Activated CD8-positive, alpha-beta memory T cell treated with anti-CD3 and anti-CD28 coated beads, Interleukin-2, amount 10 ng/mL, durations not matched to agents 7 days and 5 days (primary cell): ENCODE results near the gene TBC1D22A. TPM values are rescaled to one million over a fixed set of nuclear protein-coding genes. Genes with fewer than 3 reads are reported as not detected.
A peak's percentile ranks its signal among the peaks of the same experiment; 100 is the strongest.
"Not testable (repeated sequence)": the region's sequence is repeated elsewhere in the genome, so short reads cannot be mapped to it uniquely, and the experiment has no call there.

Experiments used
- ATAC-seq: fragments of 150-1000 bp; cut with Tn5 transposase; one replicate; pipeline ENCODE4 v1.10.0; 2021; ENCODE audit warnings: moderate library complexity
- CTCF ChIA-PET: fragments of 350-600 bp; sonication (Branson Sonifier 250); formaldehyde crosslinking; loops from one replicate; lab custom pipeline; 2021; ENCODE audit warnings: antibody characterized with exemption; lab: Charles Lee
- DNase-seq: peaks from one replicate; pipeline ENCODE4 v3.0.0-alpha.2; 2020
- H3K27ac Mint-ChIP-seq: one replicate; pipeline ENCODE4 v1.8.0; 2021; ENCODE audit warnings: mild to moderate bottlenecking, mixed read lengths
- H3K27me3 Mint-ChIP-seq: one replicate; pipeline ENCODE4 v1.8.0; 2021; ENCODE audit warnings: mixed read lengths
- H3K36me3 Mint-ChIP-seq: one replicate; pipeline ENCODE4 v1.8.0; 2021; ENCODE audit warnings: mild to moderate bottlenecking, mixed read lengths
- H3K4me1 Mint-ChIP-seq: one replicate; pipeline ENCODE4 v1.8.0; 2021; ENCODE audit warnings: mixed read lengths
- H3K4me3 Mint-ChIP-seq: one replicate; pipeline ENCODE4 v1.8.0; 2021; ENCODE audit warnings: mild to moderate bottlenecking, moderate library complexity, mixed read lengths
- H3K9me3 Mint-ChIP-seq: one replicate; pipeline ENCODE4 v1.8.0; 2022; ENCODE audit warnings: low read depth, mixed read lengths
- total RNA-seq, 2 experiments: library from RNA; stranded (reverse); gene quantifications; one replicate each; pipeline ENCODE4 v1.2.3, GENCODE V29; 2021

The TBC1D22A gene
- total RNA-seq, 2 experiments from 2014 or later = 32.6 to 44.9 TPM

- CTCF ChIA-PET = interaction anchor here (0.9 to 2.5 kb wide), 5 partner anchors 11 to 37 kb away, joined by 3 to 14 read pairs (median 4); partner anchors contain the start of gene TBC1D22A
- Mint-ChIP-seq H3K4me3 (no peak overlapping the region), H3K36me3 (peaks cover 5% of the 10 kb centered on the region), H3K9me3 (no peaks in the 10 kb centered on the region), H3K4me1 (peaks cover 61% of the 10 kb centered on the region), H3K27ac (peak overlapping the region; percentile 88), H3K27me3 (no peaks in the 10 kb centered on the region)
- ATAC-seq (no peak), DNase-seq (no peak)
Observed at GRCh38 chr22:46773076-46773475, 10.6 kb downstream of the TBC1D22A start.

- H3K36me3 Mint-ChIP-seq = peaks cover 5% of the 10 kb centered on the region
- no peaks in the 10 kb centered on the region for H3K27me3 Mint-ChIP-seq
- peak overlapping the region; percentile 68 for H3K4me3 Mint-ChIP-seq
- DNase-seq (peak; percentile 50), ATAC-seq (peak; percentile 59)
- H3K4me1 Mint-ChIP-seq = peaks cover 59% of the 10 kb centered on the region
- H3K9me3 Mint-ChIP-seq = no peaks in the 10 kb centered on the region
- H3K27ac Mint-ChIP-seq = peak overlapping the region; percentile 88
- CTCF ChIA-PET = interaction anchor here (0.8 to 2.5 kb wide), 8 partner anchors 10 to 39 kb away, joined by 3 to 14 read pairs (median 5); partner anchors contain the start of gene TBC1D22A
Observed at GRCh38 chr22:46774253-46774979, 12.0 kb downstream of the TBC1D22A start.

GRCh38 chr22:46774980-46775849 lies 12.8 kb downstream of the TBC1D22A start:
- Mint-ChIP-seq H3K36me3 (peaks cover 5% of the 10 kb centered on the region), H3K4me1 (peaks cover 56% of the 10 kb centered on the region), H3K27ac (peak overlapping the region; percentile 88), H3K9me3 (no peaks in the 10 kb centered on the region), H3K27me3 (no peaks in the 10 kb centered on the region), H3K4me3 (peak overlapping the region; percentile 68)
- ATAC-seq (no peak), DNase-seq (no peak)
- CTCF ChIA-PET = interaction anchor here (0.8 to 2.5 kb wide), 7 partner anchors 11 to 28 kb away, joined by 3 to 9 read pairs (median 4); no protein-coding TSS in a partner anchor

GRCh38 chr22:46775850-46776826 lies 13.7 kb downstream of the TBC1D22A start:
- DNase-seq (no peak), ATAC-seq (no peak)
- Mint-ChIP-seq H3K4me3 (peak overlapping the region; percentile 68), H3K27me3 (no peaks in the 10 kb centered on the region), H3K4me1 (peaks cover 53% of the 10 kb centered on the region), H3K36me3 (peaks cover 2% of the 10 kb centered on the region), H3K9me3 (no peaks in the 10 kb centered on the region), H3K27ac (peak overlapping the region; percentile 88)
- CTCF ChIA-PET = interaction anchor here (1.0 to 1.4 kb wide), 2 partner anchors 15 to 23 kb away, joined by 3 read pairs; no protein-coding TSS in a partner anchor

- DNase-seq = no peak
- ATAC-seq = no peak
- Mint-ChIP-seq H3K4me1 (peaks cover 53% of the 10 kb centered on the region), H3K27ac (peak overlapping the region; percentile 88), H3K36me3 (no peaks in the 10 kb centered on the region), H3K4me3 (peak overlapping the region; percentile 68), H3K27me3 (no peaks in the 10 kb centered on the region), H3K9me3 (no peaks in the 10 kb centered on the region)
- CTCF ChIA-PET = interaction anchor here (1.4 to 1.9 kb wide), 2 partner anchors 16 to 26 kb away, joined by 3 to 5 read pairs; no protein-coding TSS in a partner anchor
Observed at GRCh38 chr22:46776876-46777608, 14.6 kb downstream of the TBC1D22A start.

- no peak for ATAC-seq
Observed at GRCh38 chr22:46777609-46777970, 15.1 kb downstream of the TBC1D22A start.

GRCh38 chr22:46779023-46779422 lies 16.6 kb downstream of the TBC1D22A start:
- CTCF ChIA-PET = interaction anchor here (1.5 kb wide), 1 partner anchor 20 kb away, joined by 5 read pairs; no protein-coding TSS in a partner anchor
- Mint-ChIP-seq H3K36me3 (no peaks in the 10 kb centered on the region), H3K4me1 (peaks cover 39% of the 10 kb centered on the region), H3K27ac (no peak overlapping the region), H3K4me3 (no peak overlapping the region), H3K27me3 (no peaks in the 10 kb centered on the region), H3K9me3 (no peaks in the 10 kb centered on the region)
- DNase-seq (no peak), ATAC-seq (no peak)

More at GRCh38 chr22:46777609-46777970, 15.1 kb downstream of the TBC1D22A start:
- H3K27me3 Mint-ChIP-seq = no peaks in the 10 kb centered on the region
- H3K9me3 Mint-ChIP-seq = no peaks in the 10 kb centered on the region
- no peaks in the 10 kb centered on the region for H3K36me3 Mint-ChIP-seq
- CTCF ChIA-PET = interaction anchor here (0.9 to 1.9 kb wide), 2 partner anchors 21 to 26 kb away, joined by 3 to 5 read pairs; no protein-coding TSS in a partner anchor
- H3K4me1 Mint-ChIP-seq = peaks cover 53% of the 10 kb centered on the region
- peak overlapping the region; percentile 88 for H3K27ac Mint-ChIP-seq
- no peak for DNase-seq
- H3K4me3 Mint-ChIP-seq = peak overlapping the region; percentile 68

GRCh38 chr22:46779651-46780050 lies 17.2 kb downstream of the TBC1D22A start:
- Mint-ChIP-seq H3K9me3 (no peaks in the 10 kb centered on the region), H3K4me3 (no peak overlapping the region), H3K4me1 (peaks cover 34% of the 10 kb centered on the region), H3K27ac (no peak overlapping the region), H3K27me3 (no peaks in the 10 kb centered on the region), H3K36me3 (no peaks in the 10 kb centered on the region)
- DNase-seq (no peak), ATAC-seq (no peak)
- CTCF ChIA-PET = interaction anchor here (1.5 kb wide), 1 partner anchor 19 kb away, joined by 5 read pairs; no protein-coding TSS in a partner anchor

- Mint-ChIP-seq H3K9me3 (no peaks in the 10 kb centered on the region), H3K27me3 (no peaks in the 10 kb centered on the region), H3K4me3 (no peak overlapping the region), H3K4me1 (peaks cover 26% of the 10 kb centered on the region), H3K27ac (no peak overlapping the region), H3K36me3 (no peaks in the 10 kb centered on the region)
- DNase-seq = no peak
- CTCF ChIA-PET = interaction anchor here (0.8 to 1.5 kb wide), 4 partner anchors 15 to 32 kb away, joined by 3 to 5 read pairs (median 4); no protein-coding TSS in a partner anchor
- ATAC-seq = no peak
Observed at GRCh38 chr22:46780453-46780852, 18.0 kb downstream of the TBC1D22A start.

GRCh38 chr22:46781291-46781690 lies 18.8 kb downstream of the TBC1D22A start:
- no peak overlapping the region for H3K27ac Mint-ChIP-seq
- CTCF ChIA-PET = interaction anchor here (0.7 to 1.1 kb wide), 4 partner anchors 14 to 427 kb away, joined by 3 to 4 read pairs (median 3); no protein-coding TSS in a partner anchor
- no peaks in the 10 kb centered on the region for H3K27me3 Mint-ChIP-seq
- ATAC-seq (no peak), DNase-seq (no peak)
- no peak overlapping the region for H3K4me3 Mint-ChIP-seq
- H3K9me3 Mint-ChIP-seq = no peaks in the 10 kb centered on the region
- peaks cover 18% of the 10 kb centered on the region for H3K4me1 Mint-ChIP-seq
- H3K36me3 Mint-ChIP-seq = no peaks in the 10 kb centered on the region

GRCh38 chr22:46782200-46782599 lies 19.8 kb downstream of the TBC1D22A start:
- H3K4me1 Mint-ChIP-seq, H3K27me3 Mint-ChIP-seq, H3K4me3 Mint-ChIP-seq, H3K9me3 Mint-ChIP-seq, CTCF ChIA-PET, H3K27ac Mint-ChIP-seq, DNase-seq, H3K36me3 Mint-ChIP-seq, ATAC-seq: not testable (repeated sequence)
